IMR-90 (cell line): ENCODE measurements around the gene KIF6.

Source experiments
- CEBPB ChIP-seq: IDR thresholded peaks from 2 replicates; pipeline ENCODE4 v1.6.1; 2012; ENCODE audit warnings: low read depth, low read length, improper control_type of control experiment
- ELK1 ChIP-seq: fragments of 150-350 bp; IDR thresholded peaks from 2 replicates; pipeline ENCODE4 v1.6.1; 2016; ENCODE audit warnings: low read depth, mild to moderate bottlenecking, low read length, moderate library complexity, borderline replicate concordance
- FOS ChIP-seq: fragments of 150-350 bp; IDR thresholded peaks from 2 replicates; pipeline ENCODE4 v1.6.1; 2016; ENCODE audit warnings: low read depth, low read length
- MXI1 ChIP-seq: IDR thresholded peaks from 2 replicates; pipeline ENCODE4 v1.6.1; 2012; ENCODE audit warnings: low read depth, mild to moderate bottlenecking, low read length, moderate library complexity, borderline replicate concordance
- POLR2A ChIP-seq: IDR thresholded peaks from 2 replicates; pipeline ENCODE4 v1.6.1; 2012; ENCODE audit warnings: mild to moderate bottlenecking, low read depth, low read length
- RAD21 ChIP-seq: IDR thresholded peaks from 2 replicates; pipeline ENCODE4 v1.6.1; 2012; ENCODE audit warnings: low read length, improper control_type of control experiment
- RFX5 ChIP-seq: IDR thresholded peaks from 2 replicates; pipeline ENCODE4 v1.8.0; 2012; ENCODE audit warnings: low read depth, mild to moderate bottlenecking, low read length, moderate library complexity
- TF ChIP-seq, protein P1 (sequence below): conservative IDR thresholded peaks from 2 replicates; pipeline ENCODE4 v1.5.1; 2012; ENCODE audit warnings: mild to moderate bottlenecking, low read depth, low read length, improper control_type of control experiment

DNA sequence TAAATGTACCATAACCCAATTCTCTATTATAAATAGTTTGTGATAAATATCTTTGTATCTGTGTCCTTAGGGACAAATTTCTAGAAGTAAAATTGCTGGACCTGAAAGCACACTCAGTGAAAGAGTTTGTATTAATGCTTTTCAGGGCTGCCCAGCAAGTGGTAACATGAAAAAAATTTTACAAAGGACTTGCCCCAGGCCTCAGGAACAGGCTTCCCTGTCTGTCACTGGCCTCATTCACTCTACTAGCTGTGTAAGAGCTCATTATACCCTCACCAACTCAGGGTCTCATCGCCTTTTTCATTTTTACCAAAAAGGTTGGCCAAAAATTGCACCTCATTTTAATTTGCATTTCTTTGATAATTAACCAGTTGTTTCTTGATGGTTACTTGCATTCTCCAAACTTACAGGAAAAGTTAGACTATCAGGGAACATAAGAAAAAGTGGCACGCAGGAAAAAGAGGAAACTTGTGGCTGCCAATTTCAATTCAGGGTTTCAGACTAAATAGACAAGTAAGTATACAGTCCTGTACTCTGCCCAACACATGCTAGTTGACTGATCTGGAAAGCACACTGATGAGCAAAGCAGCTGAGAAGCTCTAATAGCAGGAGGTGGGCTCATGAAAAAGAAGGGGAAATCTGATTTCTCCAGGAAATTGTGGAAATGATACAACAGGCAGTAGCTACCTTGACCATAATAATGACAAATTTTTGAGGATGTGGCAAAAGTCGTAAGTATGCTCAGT is 161.5 kb downstream of the KIF6 start:
- TF ChIP-seq, protein P1, sequence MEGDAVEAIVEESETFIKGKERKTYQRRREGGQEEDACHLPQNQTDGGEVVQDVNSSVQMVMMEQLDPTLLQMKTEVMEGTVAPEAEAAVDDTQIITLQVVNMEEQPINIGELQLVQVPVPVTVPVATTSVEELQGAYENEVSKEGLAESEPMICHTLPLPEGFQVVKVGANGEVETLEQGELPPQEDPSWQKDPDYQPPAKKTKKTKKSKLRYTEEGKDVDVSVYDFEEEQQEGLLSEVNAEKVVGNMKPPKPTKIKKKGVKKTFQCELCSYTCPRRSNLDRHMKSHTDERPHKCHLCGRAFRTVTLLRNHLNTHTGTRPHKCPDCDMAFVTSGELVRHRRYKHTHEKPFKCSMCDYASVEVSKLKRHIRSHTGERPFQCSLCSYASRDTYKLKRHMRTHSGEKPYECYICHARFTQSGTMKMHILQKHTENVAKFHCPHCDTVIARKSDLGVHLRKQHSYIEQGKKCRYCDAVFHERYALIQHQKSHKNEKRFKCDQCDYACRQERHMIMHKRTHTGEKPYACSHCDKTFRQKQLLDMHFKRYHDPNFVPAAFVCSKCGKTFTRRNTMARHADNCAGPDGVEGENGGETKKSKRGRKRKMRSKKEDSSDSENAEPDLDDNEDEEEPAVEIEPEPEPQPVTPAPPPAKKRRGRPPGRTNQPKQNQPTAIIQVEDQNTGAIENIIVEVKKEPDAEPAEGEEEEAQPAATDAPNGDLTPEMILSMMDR = no peak
- no peak for TF ChIP-seq ELK1
- no peak for TF ChIP-seq RFX5
- TF ChIP-seq MXI1 = no peak
- TF ChIP-seq RAD21 = no peak
- no peak for TF ChIP-seq POLR2A
- TF ChIP-seq CEBPB = no peak
- no peak for TF ChIP-seq FOS
